Heart right ventricle (tissue), 16 donors: ENCODE measurements around the gene ADGRD1. TPM values are rescaled to one million over a fixed set of nuclear protein-coding genes. Genes with fewer than 3 reads are reported as not detected.
A peak's percentile ranks its signal among the peaks of the same experiment; 100 is the strongest.

Source experiments
- ATAC-seq, 8 donors: fragments of 200-7000 bp; cut with Tn5 transposase; one replicate each; pipeline ENCODE4 v1.9.1; 2020; ENCODE audit warnings: mild to moderate bottlenecking in 8 of 8, moderate library complexity in 8 of 8, moderate number of reproducible peaks in 1 of 8
- DNase-seq, 2 donors: peaks; one replicate each; pipeline ENCODE4 v3.0.0-alpha.2; 2020
- H3K27ac ChIP-seq, 10 donors: fragments of 200-600 bp; sonication (generic) in 2 of 10; one replicate each; pipeline versions ENCODE4 v1.5.0 to v1.8.0; 2020 to 2022; ENCODE audit warnings: mild to moderate bottlenecking in 3 of 10
- H3K27me3 ChIP-seq, 7 donors: fragments of 200-600 bp; one replicate each; pipeline ENCODE4 v1.8.0; 2021 to 2022; ENCODE audit warnings: mild to moderate bottlenecking in 2 of 7
- H3K36me3 ChIP-seq, 9 donors: fragments of 200-600 bp; sonication (generic) in 1 of 9; one replicate each; pipeline versions ENCODE4 v1.5.0 to v1.8.0; 2020 to 2022; ENCODE audit warnings: mild to moderate bottlenecking in 2 of 9
- H3K4me1 ChIP-seq, 9 donors: fragments of 200-600 bp; sonication (generic) in 1 of 9; one replicate each; pipeline versions ENCODE4 v1.5.0 to v1.8.0; 2020 to 2022; ENCODE audit warnings: mild to moderate bottlenecking in 4 of 9
- H3K4me3 ChIP-seq, 10 donors: fragments of 200-600 bp; sonication (generic) in 2 of 10; one replicate each; pipeline versions ENCODE4 v1.5.0 to v1.8.0; 2020 to 2022; ENCODE audit warnings: mild to moderate bottlenecking in 7 of 10, moderate library complexity in 2 of 10
- H3K9me3 ChIP-seq, 11 donors: fragments of 200-600 bp in 10 of 11; sonication (generic) in 2 of 11; one replicate each; pipeline versions ENCODE4 v1.5.0 to v1.8.0; 2013 to 2022; ENCODE audit warnings: mild to moderate bottlenecking in 2 of 11, control low read depth in 1 of 11, moderate library complexity in 1 of 11
- CTCF ChIP-seq, 9 donors: fragments of 200-600 bp; sonication (generic) in 2 of 9; IDR thresholded peaks; one replicate each; pipeline versions ENCODE4 v1.5.0 to v1.8.0; 2021 to 2022; ENCODE audit warnings: antibody characterized with exemption in 9 of 9, mild to moderate bottlenecking in 5 of 9, moderate library complexity in 1 of 9
- WGBS, 2 donors: extraction: QIAGEN DNeasy Blood & Tissue Kit; methylation state at CpG; one replicate each; pipeline ENCODE4 v1.1.7; 2013; ENCODE audit warnings: inconsistent platforms in 1 of 2; 5-methylcytosine and 5-hydroxymethylcytosine counted together
- intact Hi-C, 10 donors: fragments of 100-400 bp; cut with DNase I; formaldehyde crosslinking; loops; one replicate each; pipeline versions ENCODE4 v1.11.1 to v1.14.2; 2022
- polyA plus RNA-seq, 2 donors: library from polyadenylated mRNA; stranded (reverse); fragments of 200-250 nt; gene quantifications; one replicate each; pipeline ENCODE4 v1.2.3, GENCODE V29; 2013
- total RNA-seq, 10 donors: library from RNA; stranded (reverse); fragmentation: NEBNext Ultra II Directional in 3 of 10; extraction: Animal tissue kit (Norgen Biotek cat#: 25700) in 3 of 10; gene quantifications; one replicate each; pipeline versions ENCODE4 v1.2.1 to v1.2.4, GENCODE V29; 2021 to 2023
- donor health status: Arrhythmogenic right ventricular cardiomyopathy.
- donor health status: ischemic (EF 13 %, LVEDD 7.1; RV severe dilation, severe dysfunction).
- donor health status: healthy with polysubstance abuse.
- donor health status: DM: no; HTN: yes; CAD: no.
- donor health status: DM: no; HTN: no; CAD: no.
- donor health status: ischemic (EF 25% LVEDD 6.9; RV normal size, moderate dysfunction).
- donor health status: ischemic (EF 25% LVEDD 5.7; RV mildly dilated, moderate dysfunction).
- donor health status: healthy.
- donor health status: DM: yes; HTN: yes; CAD: no.
- donor health status: Ischemic cardiomyopathy.
- donor health status: ischemic (EF 35%, LVEDD 5.7; RV mildly dilated, moderate dysfunction).
- donor health status: nonischemic (EF 11% LVEDD 7.7; RV severe dilation, severe dysfunction).
- donor health status: DM: yes; HTN: yes; CAD: no.
- donor health status: PGD.
- donor health status: ischemic (EF 29% LVEDD 5.4; RV normal size, mild dysfunction).
- donor health status: nonischemic (EF 23%, LVEDD 6.1; RV moderate dilation, normal function).

The ADGRD1 gene
- total and polyA plus RNA-seq, 12 donors: 16.8 to 157 (median 69.7) TPM

GRCh38 chr12:131043401-131043871, 89.7 kb downstream of the ADGRD1 start:
- Histone ChIP-seq H3K9me3 (no peaks in the 10 kb centered on the region), H3K27me3 (no peaks in the 10 kb centered on the region), H3K36me3 (peaks cover 0 to 6% (median 0%) of the 10 kb centered on the region in 9 donors), H3K4me3 (no peak overlapping the region), H3K27ac (no peak overlapping the region), H3K4me1 (peaks cover under 1 to 15% (median 15%) of the 10 kb centered on the region in 9 donors)
- no peak for DNase-seq
- no peak for ATAC-seq
- no peak for TF ChIP-seq CTCF (IDR thresholded peaks at IDR 0.05)
- intact Hi-C loops: no loop called here
- WGBS, 2 donors: 90 to 92% methylated on average over 21 of the region's 21 CpGs

GRCh38 chr12:131044136-131044535, 90.4 kb downstream of the ADGRD1 start:
- TF ChIP-seq CTCF (IDR thresholded peaks at IDR 0.05): no peak
- H3K4me3 ChIP-seq: no peak overlapping the region
- H3K9me3 ChIP-seq: no peaks in the 10 kb centered on the region
- no peaks in the 10 kb centered on the region for H3K27me3 ChIP-seq
- peaks cover 0 to 6% (median 0%) of the 10 kb centered on the region in 9 donors for H3K36me3 ChIP-seq
- H3K27ac ChIP-seq: no peak overlapping the region
- 87 to 94% methylated on average over 15 of the region's 15 CpGs for WGBS, 2 donors
- H3K4me1 ChIP-seq: peaks cover 8 to 22% (median 22%) of the 10 kb centered on the region in 9 donors
- DNase-seq (no peak), ATAC-seq (no peak)
- intact Hi-C loops: no loop called here

GRCh38 chr12:131044760-131045381, 91.2 kb downstream of the ADGRD1 start:
- no peak overlapping the region for H3K27ac ChIP-seq
- DNase-seq (no peak), ATAC-seq (peak in 1 of 8 donors; percentile 12)
- intact Hi-C loops: no loop called here
- WGBS, 2 donors: 96 to 97% methylated on average over 55 to 56 of the region's 56 CpGs
- peaks cover 14 to 30% (median 29%) of the 10 kb centered on the region in 9 donors for H3K4me1 ChIP-seq
- no peak overlapping the region for H3K4me3 ChIP-seq
- no peaks in the 10 kb centered on the region for H3K9me3 ChIP-seq
- TF ChIP-seq CTCF (IDR thresholded peaks at IDR 0.05): no peak
- H3K27me3 ChIP-seq: no peaks in the 10 kb centered on the region
- H3K36me3 ChIP-seq: peaks cover 0 to 6% (median 0%) of the 10 kb centered on the region in 9 donors

GRCh38 chr12:131045705-131046460, 92.2 kb downstream of the ADGRD1 start:
- TF ChIP-seq CTCF (IDR thresholded peaks at IDR 0.05): no peak
- intact Hi-C loops: no loop called here
- no peak overlapping the region for H3K4me3 ChIP-seq

More at GRCh38 chr12:131045705-131046460, 92.2 kb downstream of the ADGRD1 start:
- 95% methylated on average over 13 of the region's 13 CpGs for WGBS, 2 donors
- Histone ChIP-seq H3K4me1 (peaks cover 14 to 40% (median 34%) of the 10 kb centered on the region in 9 donors), H3K36me3 (peaks cover 0 to 6% (median 0%) of the 10 kb centered on the region in 9 donors), H3K27ac (no peak overlapping the region), H3K9me3 (no peaks in the 10 kb centered on the region), H3K27me3 (no peaks in the 10 kb centered on the region)
- ATAC-seq: no peak
- DNase-seq: no peak
